RWPE2 (cell line): ENCODE results near the gene MRTFB.
A peak's percentile ranks its signal among the peaks of the same experiment; 100 is the strongest.

ENCODE experiments used
- ATAC-seq: fragments of 200-7000 bp; cut with Tn5 transposase; 3 replicates; pipeline ENCODE4 v1.9.1; 2021; ENCODE audit warnings: low read depth
- DNase-seq: peaks from one replicate; pipeline ENCODE4 v3.0.0-alpha.2; 2020; ENCODE audit warnings: low spot score
- H3K27ac ChIP-seq: fragments of 450-650 bp; 2 replicates; pipeline ENCODE4 v1.5.1; 2017; ENCODE audit warnings: mild to moderate bottlenecking; ENCODE audit not compliant: poor library complexity, severe bottlenecking
- H3K27me3 ChIP-seq: fragments of 250-450 bp; sonication (Bioruptor Pico); 2 replicates; pipeline ENCODE4 v1.5.1; 2021; ENCODE audit warnings: mild to moderate bottlenecking, moderate library complexity; ENCODE audit not compliant: insufficient read depth, poor library complexity, severe bottlenecking
- H3K36me3 ChIP-seq: fragments of 250-450 bp; sonication (Bioruptor Pico); 2 replicates; pipeline ENCODE4 v1.5.1; 2020; ENCODE audit warnings: low read depth, mild to moderate bottlenecking, moderate library complexity
- H3K4me1 ChIP-seq: fragments of 250-450 bp; sonication (Bioruptor Pico); 2 replicates; pipeline ENCODE4 v1.5.1; 2021; ENCODE audit warnings: mild to moderate bottlenecking, moderate library complexity; ENCODE audit not compliant: insufficient read depth, poor library complexity, severe bottlenecking
- H3K4me3 ChIP-seq: fragments of 250-450 bp; sonication (Bioruptor Pico); 2 replicates; pipeline ENCODE4 v1.5.1; 2021; ENCODE audit warnings: mild to moderate bottlenecking, moderate library complexity; ENCODE audit not compliant: severe bottlenecking
- H3K9me3 ChIP-seq: fragments of 250-450 bp; sonication (Bioruptor Pico); 2 replicates; pipeline ENCODE4 v1.5.1; 2021; ENCODE audit warnings: mild to moderate bottlenecking, moderate library complexity; ENCODE audit not compliant: severe bottlenecking
- TF ChIP-seq, protein P1 (sequence below): fragments of 450-650 bp; IDR thresholded peaks from one replicate; pipeline ENCODE4 v1.5.1; 2017; ENCODE audit warnings: mild to moderate bottlenecking, moderate library complexity; ENCODE audit not compliant: poor library complexity, severe bottlenecking

The MRTFB gene

DNA sequence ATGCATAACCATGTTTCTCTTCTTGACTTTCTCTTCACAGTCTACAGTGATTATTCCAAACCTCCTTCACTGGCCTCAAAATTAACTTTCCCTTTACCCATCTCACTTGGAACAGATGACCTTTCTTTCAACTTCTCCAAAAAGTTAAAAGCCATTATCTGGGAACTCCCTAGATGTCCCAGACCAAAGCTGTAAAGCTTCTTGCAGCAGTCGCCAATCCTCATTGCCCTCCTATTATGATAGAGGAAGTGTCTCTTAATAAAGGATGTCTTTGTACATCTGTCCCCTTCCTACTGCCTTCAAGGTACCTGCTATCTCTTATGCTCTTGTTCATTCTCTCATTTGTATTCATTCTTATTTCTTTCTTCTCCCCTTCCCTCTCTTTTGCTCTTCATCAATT is 127.5 kb downstream of the MRTFB start:
- ATAC-seq (no peak), DNase-seq (no peak)
- TF ChIP-seq, protein P1, sequence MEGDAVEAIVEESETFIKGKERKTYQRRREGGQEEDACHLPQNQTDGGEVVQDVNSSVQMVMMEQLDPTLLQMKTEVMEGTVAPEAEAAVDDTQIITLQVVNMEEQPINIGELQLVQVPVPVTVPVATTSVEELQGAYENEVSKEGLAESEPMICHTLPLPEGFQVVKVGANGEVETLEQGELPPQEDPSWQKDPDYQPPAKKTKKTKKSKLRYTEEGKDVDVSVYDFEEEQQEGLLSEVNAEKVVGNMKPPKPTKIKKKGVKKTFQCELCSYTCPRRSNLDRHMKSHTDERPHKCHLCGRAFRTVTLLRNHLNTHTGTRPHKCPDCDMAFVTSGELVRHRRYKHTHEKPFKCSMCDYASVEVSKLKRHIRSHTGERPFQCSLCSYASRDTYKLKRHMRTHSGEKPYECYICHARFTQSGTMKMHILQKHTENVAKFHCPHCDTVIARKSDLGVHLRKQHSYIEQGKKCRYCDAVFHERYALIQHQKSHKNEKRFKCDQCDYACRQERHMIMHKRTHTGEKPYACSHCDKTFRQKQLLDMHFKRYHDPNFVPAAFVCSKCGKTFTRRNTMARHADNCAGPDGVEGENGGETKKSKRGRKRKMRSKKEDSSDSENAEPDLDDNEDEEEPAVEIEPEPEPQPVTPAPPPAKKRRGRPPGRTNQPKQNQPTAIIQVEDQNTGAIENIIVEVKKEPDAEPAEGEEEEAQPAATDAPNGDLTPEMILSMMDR: no peak
- Histone ChIP-seq H3K9me3 (no peaks in the 10 kb centered on the region), H3K4me1 (no peaks in the 10 kb centered on the region), H3K27me3 (no peaks in the 10 kb centered on the region), H3K27ac (no peak overlapping the region), H3K4me3 (no peak overlapping the region), H3K36me3 (no peaks in the 10 kb centered on the region)

DNA sequence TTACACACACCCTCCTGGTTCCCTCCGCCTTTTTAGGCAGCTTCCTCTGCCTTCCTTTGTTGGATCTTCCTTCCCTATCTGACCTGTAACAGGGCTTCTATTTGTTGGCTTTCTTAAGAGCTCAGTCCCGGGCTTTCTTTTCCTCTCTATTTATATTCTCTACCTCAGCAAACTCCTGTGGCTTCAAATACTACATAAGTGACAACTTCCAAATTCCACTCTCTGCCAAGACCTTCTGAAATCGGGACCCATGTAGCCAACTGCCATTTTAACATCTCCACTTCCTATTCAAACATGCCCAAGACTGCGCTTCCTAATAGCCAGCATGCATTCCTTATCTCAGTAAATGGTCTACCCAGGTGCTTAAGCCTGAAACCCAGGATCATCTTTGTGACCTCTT is 128.1 kb downstream of the MRTFB start:
- H3K4me1 ChIP-seq: no peaks in the 10 kb centered on the region
- H3K27ac ChIP-seq: no peak overlapping the region
- no peak for DNase-seq
- no peak overlapping the region for H3K4me3 ChIP-seq
- ATAC-seq: no peak
- no peaks in the 10 kb centered on the region for H3K27me3 ChIP-seq
- TF ChIP-seq, protein P1: no peak
- H3K36me3 ChIP-seq: no peaks in the 10 kb centered on the region
- H3K9me3 ChIP-seq: no peaks in the 10 kb centered on the region

DNA sequence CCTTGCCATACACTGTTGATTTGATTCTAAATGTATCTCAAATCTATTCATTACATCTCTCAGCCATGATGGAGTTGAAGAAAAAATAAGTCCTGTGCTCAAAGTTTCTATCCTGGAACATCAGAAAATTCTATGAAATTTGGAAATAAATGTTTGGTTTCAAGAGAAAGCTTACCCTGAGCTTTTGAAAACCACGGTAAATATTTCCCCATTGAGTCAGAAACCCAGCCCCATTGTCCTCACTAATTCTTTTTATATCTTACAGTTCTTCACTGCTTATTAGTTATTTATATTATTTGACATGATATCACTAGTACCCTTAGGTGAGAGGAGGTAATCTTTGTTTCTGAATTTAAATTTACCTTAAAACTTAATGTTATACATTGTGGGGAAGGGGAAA is 128.5 kb downstream of the MRTFB start:
- ATAC-seq (no peak), DNase-seq (no peak)
- H3K4me1 ChIP-seq: no peaks in the 10 kb centered on the region
- no peaks in the 10 kb centered on the region for H3K36me3 ChIP-seq
- TF ChIP-seq, protein P1: no peak
- H3K4me3 ChIP-seq: no peak overlapping the region
- H3K9me3 ChIP-seq: no peaks in the 10 kb centered on the region
- H3K27ac ChIP-seq: no peak overlapping the region
- no peaks in the 10 kb centered on the region for H3K27me3 ChIP-seq

DNA sequence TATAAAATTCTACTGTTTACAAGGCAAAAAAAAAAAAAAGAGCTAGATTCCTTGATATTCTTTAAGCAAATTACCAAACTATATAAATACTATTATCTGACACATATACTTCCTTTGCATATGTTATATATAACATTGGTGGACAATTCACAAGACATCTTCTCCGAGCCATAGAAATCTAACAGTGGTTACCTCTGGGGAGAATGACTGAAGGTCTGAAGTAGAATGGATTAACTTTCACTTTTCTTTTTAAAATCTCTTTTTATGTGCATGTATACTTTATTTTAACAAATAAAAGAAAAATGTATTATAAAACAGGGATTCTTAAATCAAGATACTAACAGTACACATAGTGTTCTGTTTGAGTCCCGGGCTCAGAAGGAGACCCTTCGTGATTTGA is 131.0 kb downstream of the MRTFB start:
- Histone ChIP-seq H3K4me1 (no peaks in the 10 kb centered on the region), H3K27ac (no peak overlapping the region), H3K4me3 (no peak overlapping the region), H3K27me3 (no peaks in the 10 kb centered on the region), H3K36me3 (no peaks in the 10 kb centered on the region), H3K9me3 (no peaks in the 10 kb centered on the region)
- ATAC-seq (no peak), DNase-seq (no peak)
- TF ChIP-seq, protein P1: no peak

DNA sequence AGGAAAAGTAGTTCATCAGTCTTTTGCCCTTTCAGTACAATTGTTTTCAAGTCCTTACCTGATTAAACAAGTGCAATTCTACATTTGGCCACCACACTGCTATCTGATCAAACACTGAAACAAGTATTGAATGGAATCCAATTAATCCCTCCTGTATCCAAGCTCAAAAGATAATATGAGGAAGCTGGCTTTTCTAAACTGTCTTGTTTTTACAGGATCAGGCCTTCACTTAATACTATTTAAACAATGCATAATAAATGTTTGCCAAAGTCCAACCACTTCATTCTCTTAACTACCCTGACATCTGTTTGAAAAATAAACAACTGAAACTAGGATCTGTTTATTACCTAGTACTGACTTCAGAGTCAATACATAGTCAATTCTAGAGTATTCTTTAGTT is 131.6 kb downstream of the MRTFB start:
- Histone ChIP-seq H3K27me3 (no peaks in the 10 kb centered on the region), H3K9me3 (no peaks in the 10 kb centered on the region), H3K27ac (no peak overlapping the region), H3K4me1 (no peaks in the 10 kb centered on the region), H3K36me3 (no peaks in the 10 kb centered on the region), H3K4me3 (no peak overlapping the region)
- no peak for DNase-seq
- ATAC-seq: peak; percentile 36; the same call in 1 of the 3 replicates
- TF ChIP-seq, protein P1: peak; percentile 31
